NCI-H748 (cell line): ENCODE results near the gene BMP7.

Experiments used
- DNase-seq: peaks from one replicate; lab custom pipeline; 2025; ENCODE audit not compliant: unreplicated experiment; lab: John Stamatoyannopoulos, UW

The BMP7 gene

GRCh38 chr20:57212534-57213276 lies 53.7 kb downstream of the BMP7 start:
- DNase-seq = no peak

GRCh38 chr20:57211908-57212533 lies 54.4 kb downstream of the BMP7 start:
- peak; percentile 4 for DNase-seq

GRCh38 chr20:57211406-57211805 lies 55.0 kb downstream of the BMP7 start:
- no peak for DNase-seq

GRCh38 chr20:57210911-57211280 lies 55.5 kb downstream of the BMP7 start:
- DNase-seq = no peak

GRCh38 chr20:57210054-57210910 lies 56.2 kb downstream of the BMP7 start:
- no peak for DNase-seq

GRCh38 chr20:57209413-57209812 lies 57.0 kb downstream of the BMP7 start:
- no peak for DNase-seq

GRCh38 chr20:57208198-57208597 lies 58.2 kb downstream of the BMP7 start:
- no peak for DNase-seq

- DNase-seq = no peak
These were observed 59.2 kb downstream of the BMP7 start for GRCh38 chr20:57207251-57207650.

GRCh38 chr20:57205606-57206219 lies 60.7 kb downstream of the BMP7 start:
- no peak for DNase-seq

- no peak for DNase-seq
These were observed 62.5 kb downstream of the BMP7 start for GRCh38 chr20:57203986-57204385.

GRCh38 chr20:57203204-57203603 lies 63.2 kb downstream of the BMP7 start:
- DNase-seq = no peak

GRCh38 chr20:57202309-57202708 lies 64.1 kb downstream of the BMP7 start:
- no peak for DNase-seq

GRCh38 chr20:57200882-57201695 lies 65.4 kb downstream of the BMP7 start:
- DNase-seq = no peak

- no peak for DNase-seq
These were observed 66.6 kb downstream of the BMP7 start for GRCh38 chr20:57199656-57200405.

GRCh38 chr20:57198132-57199072 lies 68.0 kb downstream of the BMP7 start:
- DNase-seq = no peak

GRCh38 chr20:57197352-57198131 lies 68.9 kb downstream of the BMP7 start:
- DNase-seq = no peak

- no peak for DNase-seq
These were observed 70.9 kb downstream of the BMP7 start for GRCh38 chr20:57195469-57196100.

GRCh38 chr20:57195023-57195422 lies 71.4 kb downstream of the BMP7 start:
- DNase-seq = no peak
